OCI-LY3 (cell line): Measurements from ENCODE around the gene ACADSB.

Experiments
- H2AFZ ChIP-seq: fragments of 200-600, 300-600 bp; shearing (Covaris generic); 2 replicates; pipeline ENCODE4 v1.6.0; 2014; ENCODE audit warnings: antibody characterized with exemption, low read depth, low read length
- H3K27ac ChIP-seq: fragments of 200-600, 300-600 bp; sonication (generic); 2 replicates; pipeline ENCODE4 v1.5.1; 2014; ENCODE audit warnings: mild to moderate bottlenecking, low read length, moderate library complexity, mixed read lengths
- H3K27me3 ChIP-seq: fragments of 200-600, 300-600 bp; sonication (generic); 2 replicates; pipeline ENCODE4 v1.6.1; 2014; ENCODE audit warnings: low read depth, low read length, mixed read lengths
- H3K36me3 ChIP-seq: fragments of 200-600, 300-600 bp; sonication (generic); replicated peaks from 2 replicates; pipeline ENCODE3; 2014; ENCODE audit warnings: low read depth, low read length, mixed read lengths
- H3K4me1 ChIP-seq: fragments of 300-600, 200-600 bp; sonication (generic); 2 replicates; pipeline ENCODE4 v1.6.1; 2014; ENCODE audit warnings: low read length, mixed read lengths
- H3K4me2 ChIP-seq: fragments of 200-600, 300-600 bp; sonication (generic); 2 replicates; pipeline ENCODE4 v1.6.1; 2014; ENCODE audit warnings: low read length, mixed read lengths
- H3K4me3 ChIP-seq: fragments of 300-600, 200-600 bp; sonication (generic); 2 replicates; pipeline ENCODE4 v1.5.1; 2014; ENCODE audit warnings: antibody characterized with exemption, mild to moderate bottlenecking, low read length, moderate library complexity
- H3K79me2 ChIP-seq: fragments of 300-600, 200-600 bp; shearing (Covaris generic); 2 replicates; pipeline ENCODE4 v1.6.1; 2014; ENCODE audit warnings: mild to moderate bottlenecking, low read length, mixed read lengths
- H3K9ac ChIP-seq: fragments of 300-600, 200-600 bp; shearing (Covaris generic); 2 replicates; pipeline ENCODE4 v1.6.0; 2014; ENCODE audit warnings: mild to moderate bottlenecking, low read length, moderate library complexity
- H3K9me3 ChIP-seq: fragments of 200-600, 300-600 bp; shearing (Covaris generic); 2 replicates; pipeline ENCODE4 v1.6.1; 2014; ENCODE audit warnings: low read length, mixed read lengths; ENCODE audit not compliant: insufficient read depth
- H4K20me1 ChIP-seq: fragments of 200-600, 300-600 bp; sonication (generic); 2 replicates; pipeline ENCODE4 v1.6.1; 2016; ENCODE audit warnings: low read length, mixed read lengths; ENCODE audit not compliant: insufficient read depth
- CTCF ChIP-seq: fragments of 200-600, 300-600 bp; sonication (generic); IDR thresholded peaks from 2 replicates; pipeline ENCODE4 v1.5.1; 2014; ENCODE audit warnings: antibody characterized with exemption, low read length, low read depth
- EZH2phosphoT487 ChIP-seq: fragments of 200-600 bp; shearing (Covaris generic); IDR thresholded peaks from 2 replicates; pipeline ENCODE4 v1.6.1; 2018; ENCODE audit warnings: antibody characterized with exemption, mixed run types, low read depth

The ACADSB gene

GRCh38 chr10:123000155-123000554 is 8.7 kb upstream of the ACADSB start:
- TF ChIP-seq EZH2phosphoT487 (no peak), CTCF (no peak)
- Histone ChIP-seq H3K9me3 (no peaks in the 10 kb centered on the region), H3K4me2 (no peak overlapping the region), H3K36me3 (peaks cover 3% of the 10 kb centered on the region), H3K27ac (no peak overlapping the region), H3K4me1 (no peaks in the 10 kb centered on the region), H4K20me1 (0 out of 2 replicates have a peak, but pooled peaks cover 2% of the 10 kb centered on the region), H3K79me2 (peaks cover 44% of the 10 kb centered on the region), H3K4me3 (no peak overlapping the region), H2AFZ (no peak overlapping the region), H3K9ac (no peak overlapping the region), H3K27me3 (no peaks in the 10 kb centered on the region)

- no peaks in the 10 kb centered on the region for H3K27me3 ChIP-seq
- H3K9ac ChIP-seq = no peak overlapping the region
- no peaks in the 10 kb centered on the region for H3K9me3 ChIP-seq
- no peak overlapping the region for H2AFZ ChIP-seq
- TF ChIP-seq CTCF (no peak), EZH2phosphoT487 (no peak)
- H3K4me1 ChIP-seq = no peaks in the 10 kb centered on the region
- peaks cover 56% of the 10 kb centered on the region for H3K79me2 ChIP-seq
- H3K4me2 ChIP-seq = no peak overlapping the region
- no peak overlapping the region for H3K27ac ChIP-seq
- H3K36me3 ChIP-seq = no peaks in the 10 kb centered on the region
- H4K20me1 ChIP-seq = 0 out of 2 replicates have a peak, but pooled peaks cover 2% of the 10 kb centered on the region
- H3K4me3 ChIP-seq = no peak overlapping the region
Measured at GRCh38 chr10:123001370-123001769, 7.4 kb upstream of the ACADSB start.

GRCh38 chr10:123004298-123004697 is 4.5 kb upstream of the ACADSB start:
- H3K4me1 ChIP-seq = peaks cover 9% of the 10 kb centered on the region
- H3K9me3 ChIP-seq = no peaks in the 10 kb centered on the region
- no peaks in the 10 kb centered on the region for H3K27me3 ChIP-seq
- no peak overlapping the region for H3K4me2 ChIP-seq
- H3K27ac ChIP-seq = no peak overlapping the region
- H3K4me3 ChIP-seq = no peak overlapping the region
- peaks cover 75% of the 10 kb centered on the region for H3K79me2 ChIP-seq
- 0 out of 2 replicates have a peak, but pooled peaks cover 9% of the 10 kb centered on the region for H4K20me1 ChIP-seq
- H2AFZ ChIP-seq = no peak overlapping the region
- H3K36me3 ChIP-seq = no peaks in the 10 kb centered on the region
- no peak overlapping the region for H3K9ac ChIP-seq
- TF ChIP-seq EZH2phosphoT487 (no peak), CTCF (no peak)

GRCh38 chr10:123007558-123008354 is 1.1 kb upstream of the ACADSB start:
- Histone ChIP-seq H3K4me2 (peak overlapping the region; percentile 90), H3K9me3 (no peaks in the 10 kb centered on the region), H2AFZ (peak overlapping the region; percentile 41; the same call in 1 of the 2 replicates), H3K4me3 (peak overlapping the region; percentile 98), H3K4me1 (peaks cover 18% of the 10 kb centered on the region), H4K20me1 (0 out of 2 replicates have a peak, but pooled peaks cover 7% of the 10 kb centered on the region), H3K36me3 (no peaks in the 10 kb centered on the region), H3K27me3 (no peaks in the 10 kb centered on the region), H3K27ac (peak overlapping the region; percentile 39), H3K79me2 (peaks cover 62% of the 10 kb centered on the region), H3K9ac (peak overlapping the region; percentile 72)
- TF ChIP-seq CTCF (no peak), EZH2phosphoT487 (no peak)
